Fibroblast of lung (primary cell): Measurements from ENCODE around the gene REEP1. TPM values are rescaled to one million over a fixed set of nuclear protein-coding genes. Genes with fewer than 3 reads are reported as not detected.

ENCODE experiments used
- DNase-seq, 2 donors: peaks; one replicate each; pipeline versions ENCODE4 v3.0.0 to v3.0.0-alpha.2; 2010; ENCODE audit warnings: low read depth in 2 of 2
- H2AFZ ChIP-seq: 2 replicates; pipeline ENCODE4 v1.5.1; 2012; ENCODE audit warnings: low read length, control low read depth, inconsistent platforms
- H3K27ac ChIP-seq: 2 replicates; pipeline ENCODE4 v1.5.1; 2011; ENCODE audit warnings: low read length, control low read depth; ENCODE audit not compliant: insufficient read depth
- H3K27me3 ChIP-seq: 2 replicates; pipeline ENCODE4 v1.5.1; 2011; ENCODE audit warnings: mild to moderate bottlenecking, low read length; ENCODE audit not compliant: control insufficient read depth, insufficient read depth
- H3K36me3 ChIP-seq: 2 replicates; pipeline ENCODE4 v1.5.1; 2011; ENCODE audit warnings: low read length; ENCODE audit not compliant: control insufficient read depth, insufficient read depth
- H3K4me1 ChIP-seq: 2 replicates; pipeline ENCODE4 v1.5.1; 2011; ENCODE audit warnings: low read length; ENCODE audit not compliant: control insufficient read depth, insufficient read depth; ENCODE audit errors: extremely low read depth
- H3K4me2 ChIP-seq: 2 replicates; pipeline ENCODE4 v1.5.1; 2011; ENCODE audit warnings: low read length, control low read depth; ENCODE audit not compliant: insufficient read depth; ENCODE audit errors: extremely low read depth
- H3K4me3 ChIP-seq, 4 experiments: fragments of 200-600 bp in 1 of 4; sonication (generic) in 1 of 4; replicated peaks in 1 of 4; 2 replicates each; pipeline ENCODE4 v1.5.1; 2011 to 2016; ENCODE audit warnings: low read length in 4 of 4, low read depth in 3 of 4, mild to moderate bottlenecking in 3 of 4, control low read depth in 2 of 4, inconsistent platforms in 1 of 4, mixed read lengths in 1 of 4; ENCODE audit not compliant: insufficient read depth in 1 of 4; ENCODE audit errors: control extremely low read depth in 1 of 4
- H3K79me2 ChIP-seq: 2 replicates; pipeline ENCODE4 v1.5.1; 2012; ENCODE audit warnings: mild to moderate bottlenecking, low read length, inconsistent platforms; ENCODE audit not compliant: control insufficient read depth, insufficient read depth
- H3K9ac ChIP-seq: 2 replicates; pipeline ENCODE4 v1.5.1; 2011; ENCODE audit warnings: mild to moderate bottlenecking, low read length, control low read depth; ENCODE audit not compliant: insufficient read depth
- H3K9me3 ChIP-seq: 2 replicates; pipeline ENCODE4 v1.5.1; 2012; ENCODE audit warnings: low read depth, low read length; ENCODE audit not compliant: control insufficient read depth, insufficient read depth
- H4K20me1 ChIP-seq: 2 replicates; pipeline ENCODE4 v1.5.1; 2011; ENCODE audit warnings: low read length; ENCODE audit not compliant: control insufficient read depth, insufficient read depth; ENCODE audit errors: extremely low read depth
- CTCF ChIP-seq, 2 donors: IDR thresholded peaks in 1 of 2; conservative IDR thresholded peaks in 1 of 2; 1 replicate in 1 of 2; 2 replicates in 1 of 2; pipeline ENCODE4 v1.5.1; 2011 to 2012; ENCODE audit warnings: low read length in 2 of 2, control low read depth in 1 of 2, inconsistent platforms in 1 of 2, low read depth in 1 of 2, mild to moderate bottlenecking in 1 of 2
- EZH2 ChIP-seq: IDR thresholded peaks from 2 replicates; pipeline ENCODE4 v1.5.1; 2012; ENCODE audit warnings: low read length, control low read depth, mild to moderate bottlenecking; ENCODE audit errors: missing control alignments
- polyA plus RNA-seq, 2 donors: library from polyadenylated mRNA; depleted of rRNA in 1 of 2; stranded (reverse) in 1 of 2; unstranded in 1 of 2; fragments of >200 nt; gene quantifications; 2 replicates each; pipeline ENCODE4 v1.2.1, GENCODE V29; 2011 to 2012; ENCODE audit warnings: missing spikeins in 1 of 2
- total RNA-seq: library from RNA; depleted of rRNA; stranded (reverse); fragments of >200 nt; gene quantifications from 2 replicates; pipeline ENCODE4 v1.2.1, GENCODE V29; 2014

REEP1 gene
- total and polyA plus RNA-seq, 2 donors (not counting 1 experiment from before 2014, with no cell fraction given), result 0.02 TPM; not detected in 1

- Histone ChIP-seq H3K4me2 (no peak overlapping the region), H2AFZ (no peak overlapping the region), H3K4me1 (peaks cover 6% of the 10 kb centered on the region), H3K27ac (no peak overlapping the region), H3K9ac (no peak overlapping the region), H4K20me1 (no peaks in the 10 kb centered on the region), H3K27me3 (no peaks in the 10 kb centered on the region), H3K36me3 (no peaks in the 10 kb centered on the region), H3K4me3 (no peak overlapping the region), H3K9me3 (no peaks in the 10 kb centered on the region), H3K79me2 (no peaks in the 10 kb centered on the region)
- no peak for DNase-seq
- TF ChIP-seq EZH2 (no peak), CTCF (conservative IDR thresholded peaks at IDR 0.05 in 1 of 2, IDR thresholded peaks at IDR 0.05 in 1 of 2; ENCODE audit: low read depth in 1 of 2, low read length in 2 of 2) (no peak)
Measured at GRCh38 chr2:86224645-86225355, 112.6 kb downstream of the REEP1 start.

GRCh38 chr2:86223927-86224560 is 113.4 kb downstream of the REEP1 start:
- H3K27me3 ChIP-seq, result no peaks in the 10 kb centered on the region
- no peak overlapping the region for H3K4me3 ChIP-seq
- H4K20me1 ChIP-seq, result no peaks in the 10 kb centered on the region
- no peaks in the 10 kb centered on the region for H3K36me3 ChIP-seq
- no peak overlapping the region for H3K4me2 ChIP-seq
- no peak for TF ChIP-seq EZH2
- TF ChIP-seq CTCF (conservative IDR thresholded peaks at IDR 0.05 in 1 of 2, IDR thresholded peaks at IDR 0.05 in 1 of 2; ENCODE audit: low read depth in 1 of 2, low read length in 2 of 2), result no peak
- H3K9me3 ChIP-seq, result no peaks in the 10 kb centered on the region
- H3K9ac ChIP-seq, result no peak overlapping the region
- H3K27ac ChIP-seq, result no peak overlapping the region
- peaks cover 6% of the 10 kb centered on the region for H3K4me1 ChIP-seq
- H3K79me2 ChIP-seq, result no peaks in the 10 kb centered on the region
- no peak overlapping the region for H2AFZ ChIP-seq
- no peak for DNase-seq

- peak overlapping the region; percentile 42 for H2AFZ ChIP-seq
- TF ChIP-seq CTCF (conservative IDR thresholded peaks at IDR 0.05 in 1 of 2, IDR thresholded peaks at IDR 0.05 in 1 of 2; ENCODE audit: low read depth in 1 of 2, low read length in 2 of 2), result no peak
- H3K27me3 ChIP-seq, result no peaks in the 10 kb centered on the region
- no peaks in the 10 kb centered on the region for H3K9me3 ChIP-seq
- no peak overlapping the region for H3K9ac ChIP-seq
- H3K79me2 ChIP-seq, result no peaks in the 10 kb centered on the region
- DNase-seq, result peak; percentile 68 to 69
- no peaks in the 10 kb centered on the region for H4K20me1 ChIP-seq
- H3K4me1 ChIP-seq, result peaks cover 6% of the 10 kb centered on the region
- H3K4me2 ChIP-seq, result no peak overlapping the region
- H3K36me3 ChIP-seq, result no peaks in the 10 kb centered on the region
- H3K27ac ChIP-seq, result no peak overlapping the region
- no peak overlapping the region for H3K4me3 ChIP-seq
Measured at GRCh38 chr2:86223140-86223926, 114.1 kb downstream of the REEP1 start.
